A549 (cell line): ENCODE measurements around the gene IKZF3. TPM values are rescaled to one million over a fixed set of nuclear protein-coding genes. Genes with fewer than 3 reads are reported as not detected.

Experiments
- ATAC-seq, 2 experiments: fragments of 200-7000 bp in 1 of 2; fragments of >200 bp in 1 of 2; cut with Nextera tagmentation in 1 of 2; cut with Tn5 transposase in 1 of 2; 3 replicates each; pipeline versions ENCODE4 v1.8.0 to v1.9.1; 2018 to 2020; ENCODE audit warnings: mild to moderate bottlenecking in 1 of 2, moderate library complexity in 1 of 2
- CTCF ChIA-PET: fragments of 300-600 bp; sonication (Branson Sonifier 250); formaldehyde crosslinking; extraction: SDS; loops from one replicate; lab custom pipeline; 2021; ENCODE audit warnings: antibody characterized with exemption, inconsistent platforms; lab: Yijun Ruan, JAX
- POLR2A ChIA-PET: fragments of 350-600 bp; formaldehyde crosslinking; extraction: SDS; loops from one replicate; lab custom pipeline; 2021; ENCODE audit warnings: antibody characterized with exemption, inconsistent platforms; lab: Yijun Ruan, JAX
- DNase-seq, 2 experiments: peaks; one replicate each; pipeline versions ENCODE4 v3.0.0 to v3.0.0-alpha.2; 2011 to 2016; ENCODE audit warnings: low read depth in 1 of 2, low spot score in 1 of 2
- FAIRE-seq: peaks from 2 replicates; lab custom pipeline; 2011; peaks lifted over from hg19 to GRCh38; lab: Jason Lieb, UNC
- H3K27ac ChIP-seq, 2 experiments: fragments of >200 bp; sonication (Bioruptor Twin); formaldehyde crosslinking; 3 replicates each; pipeline ENCODE4 v1.5.1; 2016 to 2017
- H3K4me1 ChIP-seq: fragments of >200 bp; sonication (Bioruptor Twin); formaldehyde crosslinking; 3 replicates; pipeline ENCODE4 v1.6.1; 2016
- H3K4me2 ChIP-seq: fragments of >200 bp; sonication (Bioruptor Twin); formaldehyde crosslinking; 3 replicates; pipeline ENCODE4 v1.6.1; 2016
- H3K4me3 ChIP-seq: fragments of >200 bp; sonication (Bioruptor Twin); formaldehyde crosslinking; 3 replicates; pipeline ENCODE4 v1.5.1; 2016
- H3K9me3 ChIP-seq: fragments of >200 bp; sonication (Bioruptor Twin); formaldehyde crosslinking; 3 replicates; pipeline ENCODE4 v1.6.1; 2016
- CBX2 ChIP-seq: fragments of 200-600 bp; sonication (generic); IDR thresholded peaks from 2 replicates; pipeline ENCODE4 v1.6.1; 2016; ENCODE audit warnings: low read depth, mild to moderate bottlenecking, borderline replicate concordance
- CBX8 ChIP-seq: fragments of 200-600 bp; sonication (generic); IDR thresholded peaks from 2 replicates; pipeline ENCODE4 v1.6.1; 2016
- CEBPB ChIP-seq, 2 experiments: fragments of >200 bp in 1 of 2; sonication (Bioruptor Twin) in 1 of 2; formaldehyde crosslinking in 1 of 2; IDR thresholded peaks; 2 replicates each; pipeline ENCODE4 v1.6.1; 2012 to 2016
- CTCF ChIP-seq: fragments of >200 bp; sonication (Bioruptor Twin); formaldehyde crosslinking; IDR thresholded peaks from 3 replicates; pipeline ENCODE4 v1.5.1; 2016
- FOSB ChIP-seq: fragments of 250-450 bp; sonication (Bioruptor Pico); IDR thresholded peaks from 2 replicates; pipeline ENCODE4 v1.5.0; 2020; ENCODE audit warnings: mild to moderate bottlenecking, moderate library complexity
- FOSL2 ChIP-seq, 2 experiments: fragments of 450-650 bp in 1 of 2; fragments of >200 bp in 1 of 2; sonication (Bioruptor Twin) in 1 of 2; formaldehyde crosslinking; IDR thresholded peaks; 2 replicates each; pipeline versions ENCODE4 v1.5.0 to v1.6.1; 2016 to 2020; ENCODE audit warnings: mild to moderate bottlenecking in 1 of 2, moderate library complexity in 1 of 2
- GATA3 ChIP-seq: IDR thresholded peaks from 2 replicates; pipeline ENCODE4 v1.6.1; 2012; ENCODE audit warnings: borderline replicate concordance
- HOXA7 ChIP-seq: fragments of 250-450 bp; sonication (Bioruptor Pico); IDR thresholded peaks from 2 replicates; pipeline ENCODE4 v1.5.0; 2020; ENCODE audit warnings: mild to moderate bottlenecking, moderate library complexity
- NPAS2 ChIP-seq: fragments of 250-450 bp; sonication (Bioruptor Pico); IDR thresholded peaks from 2 replicates; pipeline ENCODE4 v1.8.0; 2022; ENCODE audit warnings: mild to moderate bottlenecking, moderate library complexity, borderline replicate concordance
- NR3C1 ChIP-seq: fragments of >200 bp; sonication (Bioruptor Twin); formaldehyde crosslinking; IDR thresholded peaks from 3 replicates; pipeline ENCODE4 v1.6.1; 2017
- PHF8 ChIP-seq: fragments of 200-600 bp; sonication (generic); IDR thresholded peaks from 2 replicates; pipeline ENCODE4 v1.6.1; 2016; ENCODE audit warnings: low read depth, mild to moderate bottlenecking, antibody characterized with exemption, moderate library complexity, borderline replicate concordance
- POLR2AphosphoS2 ChIP-seq: conservative IDR thresholded peaks from 2 replicates; pipeline ENCODE4 v1.6.1; 2012; ENCODE audit warnings: low read length, improper control_type of control experiment, inconsistent platforms
- RAD21 ChIP-seq, 2 experiments: fragments of >200 bp in 1 of 2; sonication (Bioruptor Twin) in 1 of 2; formaldehyde crosslinking in 1 of 2; IDR thresholded peaks in 1 of 2; conservative IDR thresholded peaks in 1 of 2; 2 replicates in 1 of 2; 3 replicates in 1 of 2; pipeline ENCODE4 v1.6.1; 2012 to 2018; ENCODE audit warnings: inconsistent platforms in 1 of 2
- SREBF2 ChIP-seq: fragments of 450-650 bp; IDR thresholded peaks from 2 replicates; pipeline ENCODE4 v1.6.1; 2014; ENCODE audit warnings: mild to moderate bottlenecking, moderate library complexity
- TFCP2L1 ChIP-seq: fragments of 250-450 bp; sonication (Bioruptor Pico); IDR thresholded peaks from 2 replicates; pipeline ENCODE4 v1.5.0; 2021; ENCODE audit warnings: mild to moderate bottlenecking
- ZC3H11A ChIP-seq: fragments of 450-650 bp; IDR thresholded peaks from 2 replicates; pipeline ENCODE4 v1.6.1; 2014; ENCODE audit warnings: antibody characterized with exemption, mild to moderate bottlenecking
- ZFP36 ChIP-seq: fragments of 450-650 bp; IDR thresholded peaks from 2 replicates; pipeline ENCODE4 v1.6.1; 2014; ENCODE audit warnings: borderline replicate concordance; ENCODE audit not compliant: partially characterized antibody
- WGBS: methylation state at CpG from one replicate; pipeline ENCODE4 v1.1.6; 2017; ENCODE audit errors: missing lambda C conversion rate; 5-methylcytosine and 5-hydroxymethylcytosine counted together
- polyA plus RNA-seq, 4 experiments: library from polyadenylated mRNA; depleted of rRNA in 3 of 4; stranded (reverse); fragments of >200 nt; fragmentation: RNase III in 1 of 4; extraction: RNeasy Plus Mini Kit Qiagen cat#74134 plus additional on column Dnase treatment in 1 of 4; gene quantifications; 2 replicates in 3 of 4; 3 replicates in 1 of 4; pipeline ENCODE4 v1.2.3, GENCODE V29; 2011 to 2017
- TF ChIP-seq, protein P1 (sequence below): IDR thresholded peaks from 2 replicates; pipeline ENCODE4 v1.6.1; 2012
- TF ChIP-seq, protein P2 (sequence below): fragments of 250-450 bp; sonication (Bioruptor Pico); IDR thresholded peaks from 2 replicates; pipeline ENCODE4 v1.5.0; 2021; ENCODE audit warnings: mild to moderate bottlenecking, moderate library complexity, borderline replicate concordance

The IKZF3 gene
- polyA plus RNA-seq, 2 of the 4 experiments (the other 2 are of a cell fraction), result not detected

- H3K4me1 ChIP-seq, result no peaks in the 10 kb centered on the region
- DNase-seq, result no peak
- no peaks in the 10 kb centered on the region for H3K9me3 ChIP-seq
- no peak overlapping the region for H3K4me3 ChIP-seq
- WGBS, result 73% methylated on average over 2 of the region's 2 CpGs
- FAIRE-seq, result peak; percentile 61
- H3K4me2 ChIP-seq, result no peak overlapping the region
- TF ChIP-seq PHF8, result no peak
- TF ChIP-seq NR3C1, result no peak
- peak; percentile 24 to 32; a peak in 3 of 5 replicates for TF ChIP-seq RAD21 (conservative IDR thresholded peaks at IDR 0.05 in 1 of 2, IDR thresholded peaks at IDR 0.05 in 1 of 2)
- no peak for TF ChIP-seq ZC3H11A
- TF ChIP-seq CTCF, result peak; percentile 24; the same call in 1 of the 3 replicates
- TF ChIP-seq NPAS2 (CRISPR knock-in tag), result no peak
- POLR2A ChIA-PET, result interaction anchor here (1.0 kb wide), 1 partner anchor 108 kb away, joined by 5 read pairs; the partner anchor contains the start of gene PSMD3
- no peak for ATAC-seq
- CTCF ChIA-PET, result interaction anchor here (0.6 to 1.8 kb wide), 8 partner anchors 11 to 238 kb away, joined by 3 to 6 read pairs (median 4); partner anchors contain the start of gene PSMD3
- no peak overlapping the region for H3K27ac ChIP-seq
Measured at GRCh38 chr17:39872751-39873150, 8.6 kb upstream of the IKZF3 start.

DNA sequence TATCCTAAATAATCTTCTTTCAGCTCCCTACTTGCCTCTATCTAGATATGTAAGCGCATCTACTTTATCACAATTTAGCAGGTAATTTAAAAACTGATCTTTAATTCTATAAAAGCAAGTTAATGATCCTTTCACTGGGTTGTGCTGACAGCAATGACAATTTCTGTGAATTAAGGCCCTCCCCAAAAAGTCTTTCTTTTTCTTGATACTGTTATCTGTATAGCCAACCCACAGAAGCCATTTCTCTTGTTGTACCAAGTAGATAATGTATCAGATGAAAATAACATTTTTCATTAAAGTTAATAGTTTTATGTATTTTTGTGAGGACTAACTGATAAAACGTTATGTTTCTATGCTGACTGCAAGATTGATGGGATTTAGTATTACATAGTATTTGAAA, 7.7 kb upstream of the IKZF3 start:
- FAIRE-seq (peak; percentile 78), ATAC-seq (no peak)
- 45% methylated on average over 2 of the region's 2 CpGs for WGBS
- POLR2A ChIA-PET, result no interaction called here
- H3K4me1 ChIP-seq, result no peaks in the 10 kb centered on the region
- CTCF ChIA-PET, result interaction anchor here (1.4 to 1.8 kb wide), 4 partner anchors 12 to 119 kb away, joined by 3 to 6 read pairs (median 4); partner anchors contain the start of gene PSMD3
- no peak for TF ChIP-seq CEBPB (IDR thresholded peaks at IDR 0.05)
- no peak for TF ChIP-seq POLR2AphosphoS2
- TF ChIP-seq GATA3, result no peak
- TF ChIP-seq, protein P1, sequence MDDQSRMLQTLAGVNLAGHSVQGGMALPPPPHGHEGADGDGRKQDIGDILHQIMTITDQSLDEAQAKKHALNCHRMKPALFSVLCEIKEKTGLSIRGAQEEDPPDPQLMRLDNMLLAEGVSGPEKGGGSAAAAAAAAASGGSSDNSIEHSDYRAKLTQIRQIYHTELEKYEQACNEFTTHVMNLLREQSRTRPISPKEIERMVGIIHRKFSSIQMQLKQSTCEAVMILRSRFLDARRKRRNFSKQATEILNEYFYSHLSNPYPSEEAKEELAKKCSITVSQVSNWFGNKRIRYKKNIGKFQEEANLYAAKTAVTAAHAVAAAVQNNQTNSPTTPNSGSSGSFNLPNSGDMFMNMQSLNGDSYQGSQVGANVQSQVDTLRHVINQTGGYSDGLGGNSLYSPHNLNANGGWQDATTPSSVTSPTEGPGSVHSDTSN, result no peak
- TF ChIP-seq, protein P2, sequence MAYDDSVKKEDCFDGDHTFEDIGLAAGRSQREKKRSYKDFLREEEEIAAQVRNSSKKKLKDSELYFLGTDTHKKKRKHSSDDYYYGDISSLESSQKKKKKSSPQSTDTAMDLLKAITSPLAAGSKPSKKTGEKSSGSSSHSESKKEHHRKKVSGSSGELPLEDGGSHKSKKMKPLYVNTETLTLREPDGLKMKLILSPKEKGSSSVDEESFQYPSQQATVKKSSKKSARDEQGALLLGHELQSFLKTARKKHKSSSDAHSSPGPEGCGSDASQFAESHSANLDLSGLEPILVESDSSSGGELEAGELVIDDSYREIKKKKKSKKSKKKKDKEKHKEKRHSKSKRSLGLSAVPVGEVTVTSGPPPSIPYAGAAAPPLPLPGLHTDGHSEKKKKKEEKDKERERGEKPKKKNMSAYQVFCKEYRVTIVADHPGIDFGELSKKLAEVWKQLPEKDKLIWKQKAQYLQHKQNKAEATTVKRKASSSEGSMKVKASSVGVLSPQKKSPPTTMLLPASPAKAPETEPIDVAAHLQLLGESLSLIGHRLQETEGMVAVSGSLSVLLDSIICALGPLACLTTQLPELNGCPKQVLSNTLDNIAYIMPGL (CRISPR knock-in tag), result no peak
- no peak for TF ChIP-seq TFCP2L1
- TF ChIP-seq FOSB (CRISPR knock-in tag), result no peak
- no peak for TF ChIP-seq FOSL2 (IDR thresholded peaks at IDR 0.05)
- TF ChIP-seq FOSL2 (CRISPR knock-in tag; IDR thresholded peaks at IDR 0.05), result no peak
- TF ChIP-seq SREBF2, result no peak
- no peak for TF ChIP-seq CBX8
- no peak for TF ChIP-seq NPAS2 (CRISPR knock-in tag)
- no peak for TF ChIP-seq ZFP36
- no peak for TF ChIP-seq HOXA7 (CRISPR knock-in tag)
- TF ChIP-seq CBX2, result no peak
- TF ChIP-seq, all 56 proteins: peak for 0
- H3K4me3 ChIP-seq, result no peak overlapping the region
- no peak for DNase-seq
- H3K27ac ChIP-seq, result no peak overlapping the region
- H3K4me2 ChIP-seq, result no peak overlapping the region
- H3K9me3 ChIP-seq, result no peaks in the 10 kb centered on the region
